Measurements from ENCODE around the gene DNAAF8. TPM values are rescaled to one million over a fixed set of nuclear protein-coding genes. Genes with fewer than 3 reads are reported as not detected.

DNAAF8 gene
- total and polyA plus RNA-seq, 2 of the 4 experiments (the other 2 are of a cell fraction): 0.54 to 1.7 TPM

DNA sequence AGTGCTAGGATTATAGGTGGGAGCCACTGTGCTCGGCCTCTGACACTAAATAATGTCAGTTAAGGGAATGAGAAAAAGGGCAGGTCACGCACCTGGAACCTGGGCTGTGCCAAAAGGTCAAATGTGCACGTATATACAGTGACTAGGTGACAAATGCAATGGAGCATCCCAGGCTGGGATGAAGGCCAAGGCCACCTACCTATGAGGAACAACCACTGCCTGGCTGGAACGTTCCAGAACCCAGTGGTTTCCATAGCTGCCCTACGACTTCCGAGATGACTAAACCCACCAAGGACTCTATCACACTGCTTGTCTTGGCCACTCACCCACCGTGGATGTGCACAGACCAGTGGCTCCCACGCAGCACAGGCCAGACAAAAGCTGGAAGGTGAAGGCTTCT, 16.6 kb downstream of the DNAAF8 start:
- no TSS peak for BruUV-seq (replicated peaks)
- H3K23ac ChIP-seq (ENCODE audit: low read depth, low read length): no peak overlapping the region
- no peak overlapping the region for H3K18ac ChIP-seq (ENCODE audit: low read depth, low read length)
- no peak overlapping the region for H3K14ac ChIP-seq (replicated peaks; ENCODE audit: low read depth, low read length)
- H3K79me1 ChIP-seq (ENCODE audit: low read depth in 1 of 2, low read length in 2 of 2): peaks cover 5 to 8% of the 10 kb centered on the region in 2 experiments; a peak in 3 of 4 replicates
- peaks cover 44% of the 10 kb centered on the region for H3K36me3 ChIP-seq (ENCODE audit: control insufficient read depth, insufficient read depth, low read length)
- no peak overlapping the region for H2AFZ ChIP-seq (replicated peaks; ENCODE audit: low read length, poor library complexity)
- no peak overlapping the region for H2BK20ac ChIP-seq (ENCODE audit: low read depth, low read length)
- H4K8ac ChIP-seq (ENCODE audit: low read depth in 2 of 2, low read length in 2 of 2): no peak overlapping the region
- TF ChIP-seq FOS (IDR thresholded peaks at IDR 0.05; ENCODE audit: low read depth, low read length) (no peak), NFE2L2 (IDR thresholded peaks at IDR 0.05; ENCODE audit: low read depth, low read length) (no peak), RCOR1 (IDR thresholded peaks at IDR 0.05; ENCODE audit: insufficient replicate concordance, low read length) (no peak), MAFK (IDR thresholded peaks at IDR 0.05; ENCODE audit: low read depth, low read length) (no peak), SMC3 (IDR thresholded peaks at IDR 0.05; ENCODE audit: low read depth, low read length) (no peak), BHLHE40 (IDR thresholded peaks at IDR 0.05; ENCODE audit: low read depth, low read length) (no peak), USF2 (IDR thresholded peaks at IDR 0.05; ENCODE audit: low read depth, low read length) (no peak), CHD1 (IDR thresholded peaks at IDR 0.05; ENCODE audit: low read depth, low read length) (no peak), RFX5 (IDR thresholded peaks at IDR 0.05; ENCODE audit: low read depth, low read length) (no peak), MXI1 (IDR thresholded peaks at IDR 0.05; ENCODE audit: borderline replicate concordance, low read depth, low read length) (no peak), POLR2A (IDR thresholded peaks at IDR 0.05; ENCODE audit: low read depth, low read length) (no peak), CEBPB (IDR thresholded peaks at IDR 0.05; ENCODE audit: low read depth, low read length) (no peak), MAZ (IDR thresholded peaks at IDR 0.05; ENCODE audit: borderline replicate concordance, low read depth, low read length) (no peak), RAD21 (IDR thresholded peaks at IDR 0.05; ENCODE audit: low read length) (no peak)
- TF ChIP-seq, protein P1, sequence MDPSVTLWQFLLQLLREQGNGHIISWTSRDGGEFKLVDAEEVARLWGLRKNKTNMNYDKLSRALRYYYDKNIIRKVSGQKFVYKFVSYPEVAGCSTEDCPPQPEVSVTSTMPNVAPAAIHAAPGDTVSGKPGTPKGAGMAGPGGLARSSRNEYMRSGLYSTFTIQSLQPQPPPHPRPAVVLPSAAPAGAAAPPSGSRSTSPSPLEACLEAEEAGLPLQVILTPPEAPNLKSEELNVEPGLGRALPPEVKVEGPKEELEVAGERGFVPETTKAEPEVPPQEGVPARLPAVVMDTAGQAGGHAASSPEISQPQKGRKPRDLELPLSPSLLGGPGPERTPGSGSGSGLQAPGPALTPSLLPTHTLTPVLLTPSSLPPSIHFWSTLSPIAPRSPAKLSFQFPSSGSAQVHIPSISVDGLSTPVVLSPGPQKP (IDR thresholded peaks at IDR 0.05; ENCODE audit: borderline replicate concordance, low read depth, low read length): no peak
- TF ChIP-seq, protein P2, sequence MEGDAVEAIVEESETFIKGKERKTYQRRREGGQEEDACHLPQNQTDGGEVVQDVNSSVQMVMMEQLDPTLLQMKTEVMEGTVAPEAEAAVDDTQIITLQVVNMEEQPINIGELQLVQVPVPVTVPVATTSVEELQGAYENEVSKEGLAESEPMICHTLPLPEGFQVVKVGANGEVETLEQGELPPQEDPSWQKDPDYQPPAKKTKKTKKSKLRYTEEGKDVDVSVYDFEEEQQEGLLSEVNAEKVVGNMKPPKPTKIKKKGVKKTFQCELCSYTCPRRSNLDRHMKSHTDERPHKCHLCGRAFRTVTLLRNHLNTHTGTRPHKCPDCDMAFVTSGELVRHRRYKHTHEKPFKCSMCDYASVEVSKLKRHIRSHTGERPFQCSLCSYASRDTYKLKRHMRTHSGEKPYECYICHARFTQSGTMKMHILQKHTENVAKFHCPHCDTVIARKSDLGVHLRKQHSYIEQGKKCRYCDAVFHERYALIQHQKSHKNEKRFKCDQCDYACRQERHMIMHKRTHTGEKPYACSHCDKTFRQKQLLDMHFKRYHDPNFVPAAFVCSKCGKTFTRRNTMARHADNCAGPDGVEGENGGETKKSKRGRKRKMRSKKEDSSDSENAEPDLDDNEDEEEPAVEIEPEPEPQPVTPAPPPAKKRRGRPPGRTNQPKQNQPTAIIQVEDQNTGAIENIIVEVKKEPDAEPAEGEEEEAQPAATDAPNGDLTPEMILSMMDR (conservative IDR thresholded peaks at IDR 0.05; ENCODE audit: low read depth, low read length): no peak
- in situ Hi-C loops (cut with MboI; ENCODE audit: low sequenced_read_pairs): no loop called here
- no peak overlapping the region for H2AK9ac ChIP-seq (replicated peaks; ENCODE audit: low read depth, low read length, poor library complexity)
- H4K5ac ChIP-seq (ENCODE audit: low read depth, low read length): no peak overlapping the region
- no peak overlapping the region for H4K91ac ChIP-seq (ENCODE audit: insufficient read depth, low read depth, low read length)
- intact Hi-C loops (cut with micrococcal nuclease): no loop called here
- CTCF ChIA-PET: no interaction called here
- POLR2A ChIA-PET (ENCODE audit: unreplicated experiment): no interaction called here
- ATAC-seq (ENCODE audit: low read depth) (no peak), DNase-seq (no peak)
- H2AK5ac ChIP-seq (ENCODE audit: low read depth, low read length): no peak overlapping the region
- 83% methylated on average over 1 of the region's 8 CpGs; no CpG with 5 or more reads in 1 of the 2 experiments for WGBS, 2 experiments (ENCODE audit: extremely low coverage in 2 of 2, insufficient read length in 1 of 2)
- dilution Hi-C loops (cut with HindIII; ENCODE audit: low sequenced_read_pairs, unreplicated experiment): no loop called here
- no peaks in the 10 kb centered on the region for H3K4me1 ChIP-seq (ENCODE audit: control insufficient read depth, insufficient read depth, low read length)
- peaks cover 4% of the 10 kb centered on the region for H3K9me3 ChIP-seq (ENCODE audit: control insufficient read depth, insufficient read depth, low read length)
- no peak overlapping the region for H2BK15ac ChIP-seq (ENCODE audit: low read depth, low read length)
- H2BK120ac ChIP-seq (ENCODE audit: low read depth, low read length): no peak overlapping the region
- H3K4me3 ChIP-seq (ENCODE audit: insufficient read depth, low read depth, low read length): no peak overlapping the region
- no peak overlapping the region for H3K56ac ChIP-seq (ENCODE audit: extremely low read depth, insufficient read depth, low read length)
- H2BK5ac ChIP-seq (ENCODE audit: low read depth, low read length, poor library complexity, severe bottlenecking): no peak overlapping the region
- H3K27me3 ChIP-seq (ENCODE audit: control insufficient read depth, insufficient read depth, low read length): no peaks in the 10 kb centered on the region
- no peaks in the 10 kb centered on the region for H3K9me1 ChIP-seq (ENCODE audit: insufficient read depth, low read length)
- no peak overlapping the region for H3K4ac ChIP-seq (ENCODE audit: low read depth, low read length)
- no peak overlapping the region for H3K9ac ChIP-seq (ENCODE audit: low read depth, low read length)
- H3K4me2 ChIP-seq (ENCODE audit: low read depth, low read length): no peak overlapping the region
- no peak overlapping the region for H3K27ac ChIP-seq (ENCODE audit: insufficient read depth, low read length)
- H4K20me1 ChIP-seq (ENCODE audit: insufficient read depth, low read length): peaks cover 5% of the 10 kb centered on the region; the same call in 1 of the 2 replicates

Data from IMR-90 (cell line).